IPS DF 6.9 (cell line): Measurements from ENCODE around the gene NPTXR.
"Not testable (repeated sequence)": the region's sequence is repeated elsewhere in the genome, so short reads cannot be mapped to it uniquely, and the experiment has no call there.

Source experiments
- DNase-seq: peaks from one replicate; pipeline ENCODE4 v3.0.0-alpha.2; 2013; ENCODE audit warnings: low read depth, low spot score
- H3K27ac ChIP-seq: one replicate; pipeline ENCODE4 v1.5.1; 2013; ENCODE audit warnings: low read length, control low read depth
- H3K27me3 ChIP-seq: 2 replicates; pipeline ENCODE4 v1.6.1; 2013; ENCODE audit warnings: mild to moderate bottlenecking, low read length; ENCODE audit not compliant: control insufficient read depth, insufficient read depth
- H3K36me3 ChIP-seq: 2 replicates; pipeline ENCODE4 v1.6.1; 2013; ENCODE audit warnings: low read length; ENCODE audit not compliant: control insufficient read depth, insufficient read depth
- H3K4me1 ChIP-seq: 2 replicates; pipeline ENCODE4 v1.6.1; 2013; ENCODE audit warnings: low read length; ENCODE audit not compliant: control insufficient read depth, insufficient read depth
- H3K4me3 ChIP-seq: 2 replicates; pipeline ENCODE4 v1.5.1; 2013; ENCODE audit warnings: mild to moderate bottlenecking, low read length
- H3K9me3 ChIP-seq: 2 replicates; pipeline ENCODE4 v1.6.1; 2013; ENCODE audit warnings: low read length, inconsistent platforms; ENCODE audit not compliant: control insufficient read depth, insufficient read depth
- WGBS: extraction: QIAGEN DNeasy Blood & Tissue Kit; methylation state at CpG from one replicate; pipeline ENCODE4 v1.1.7; 2013; ENCODE audit warnings: mixed read lengths, missing lambda C conversion rate; ENCODE audit not compliant: insufficient read length, insufficient coverage; 5-methylcytosine and 5-hydroxymethylcytosine counted together

NPTXR gene

DNA sequence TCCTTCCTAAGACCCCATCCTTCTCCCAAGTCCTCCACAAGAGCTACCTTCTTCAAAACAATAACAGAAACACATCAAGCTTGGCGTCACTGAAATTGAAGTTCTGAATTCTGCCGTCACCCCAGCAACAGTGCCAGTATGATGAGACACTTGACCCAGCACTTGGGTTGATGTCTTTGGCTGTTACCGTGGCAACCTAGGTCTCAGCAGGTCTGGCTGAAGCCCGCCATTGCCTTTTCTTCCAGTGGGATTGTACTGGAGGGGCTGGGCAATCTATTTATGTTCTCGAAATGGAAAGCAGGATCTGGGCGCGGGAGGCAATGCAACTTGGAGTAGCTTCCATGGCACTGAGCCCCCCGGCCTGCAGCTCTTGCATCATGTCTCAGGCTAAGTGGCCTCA, 23.8 kb downstream of the NPTXR start:
- H3K4me1 ChIP-seq = no peaks in the 10 kb centered on the region
- no peaks in the 10 kb centered on the region for H3K27me3 ChIP-seq
- no peaks in the 10 kb centered on the region for H3K9me3 ChIP-seq
- no CpG with 5 or more reads among the region's 8 CpGs for WGBS
- no peak for DNase-seq
- H3K27ac ChIP-seq = no peak overlapping the region
- H3K4me3 ChIP-seq = no peak overlapping the region
- H3K36me3 ChIP-seq = no peaks in the 10 kb centered on the region

- H3K4me1 ChIP-seq = no peaks in the 10 kb centered on the region
- no CpG with 5 or more reads among the region's 10 CpGs for WGBS
- no peaks in the 10 kb centered on the region for H3K27me3 ChIP-seq
- H3K36me3 ChIP-seq = no peaks in the 10 kb centered on the region
- no peaks in the 10 kb centered on the region for H3K9me3 ChIP-seq
- DNase-seq = no peak
- no peak overlapping the region for H3K4me3 ChIP-seq
- H3K27ac ChIP-seq = no peak overlapping the region
These were observed 24.4 kb downstream of the NPTXR start for GRCh38 chr22:38819387-38819940.

GRCh38 chr22:38817196-38817595, 26.6 kb downstream of the NPTXR start:
- no CpG with 5 or more reads among the region's 6 CpGs for WGBS
- no peak overlapping the region for H3K4me3 ChIP-seq
- H3K9me3 ChIP-seq = no peaks in the 10 kb centered on the region
- H3K36me3 ChIP-seq = no peaks in the 10 kb centered on the region
- no peaks in the 10 kb centered on the region for H3K27me3 ChIP-seq
- no peak overlapping the region for H3K27ac ChIP-seq
- no peaks in the 10 kb centered on the region for H3K4me1 ChIP-seq
- DNase-seq = no peak

GRCh38 chr22:38815842-38816241, 28.0 kb downstream of the NPTXR start:
- Histone ChIP-seq H3K9me3 (no peaks in the 10 kb centered on the region), H3K36me3 (no peaks in the 10 kb centered on the region), H3K4me3 (no peak overlapping the region), H3K27me3 (no peaks in the 10 kb centered on the region), H3K27ac (no peak overlapping the region), H3K4me1 (no peaks in the 10 kb centered on the region; the same call in 1 of the 2 replicates)
- no CpG with 5 or more reads among the region's 1 CpG for WGBS
- DNase-seq = no peak

DNA sequence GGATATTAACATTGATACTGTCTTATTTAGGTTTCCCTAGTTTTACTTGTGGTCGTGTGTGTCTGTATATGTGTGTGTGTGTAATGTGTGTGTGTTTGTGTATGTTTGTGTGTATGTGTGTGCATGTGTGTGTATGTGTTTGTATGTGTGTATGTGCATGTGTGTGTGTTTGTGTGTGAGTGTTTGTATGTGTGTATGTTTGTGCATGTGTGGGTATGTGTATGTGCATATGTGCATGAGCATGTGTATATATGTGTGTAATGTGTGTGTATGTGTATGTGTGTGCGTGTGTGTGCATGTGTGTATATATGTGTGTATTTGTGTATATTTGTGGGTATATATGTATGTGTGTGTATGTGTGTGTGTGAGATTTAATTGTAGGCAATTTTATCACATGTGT, 32.6 kb downstream of the NPTXR start:
- 94% methylated on average over 1 of the region's 2 CpGs for WGBS

GRCh38 chr22:38805041-38805593, 38.7 kb downstream of the NPTXR start:
- WGBS = no CpG with 5 or more reads among the region's 8 CpGs

More for the DNA sequence above, 32.6 kb downstream of the NPTXR start:
- no peak for DNase-seq
- Histone ChIP-seq H3K27me3 (no peaks in the 10 kb centered on the region), H3K9me3 (no peaks in the 10 kb centered on the region), H3K4me3 (no peak overlapping the region), H3K4me1 (no peaks in the 10 kb centered on the region; the same call in 1 of the 2 replicates), H3K36me3 (no peaks in the 10 kb centered on the region), H3K27ac (no peak overlapping the region)

DNA sequence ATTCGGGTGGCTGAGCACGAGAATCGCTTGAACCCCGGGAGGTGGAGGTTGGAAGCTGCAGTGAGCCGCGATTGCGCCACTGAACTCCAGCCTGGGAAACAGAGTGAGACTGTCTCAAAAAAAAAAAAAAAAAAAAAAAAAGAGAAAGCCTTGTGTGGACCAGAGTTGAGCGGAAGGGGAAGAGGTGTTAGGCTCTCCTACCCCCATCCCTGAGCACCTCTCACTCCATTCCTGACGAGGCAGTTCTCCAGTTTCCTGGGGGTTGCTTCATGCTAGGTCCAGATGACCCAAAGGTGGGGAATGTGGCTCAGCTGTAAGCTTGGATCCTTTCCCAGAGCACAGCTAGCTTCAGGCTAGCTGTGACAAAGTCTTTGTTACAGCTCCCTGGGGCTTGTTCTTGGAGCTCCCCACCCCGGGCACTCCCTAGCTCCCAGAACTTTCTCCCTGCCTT, 41.1 kb downstream of the NPTXR start:
- Histone ChIP-seq H3K36me3 (no peaks in the 10 kb centered on the region), H3K27ac (no peak overlapping the region), H3K4me3 (peak overlapping the region; percentile 52; the same call in 1 of the 2 replicates), H3K4me1 (no peaks in the 10 kb centered on the region; the same call in 1 of the 2 replicates), H3K9me3 (no peaks in the 10 kb centered on the region), H3K27me3 (no peaks in the 10 kb centered on the region; the same call in 1 of the 2 replicates)
- no peak for DNase-seq
- WGBS = no CpG with 5 or more reads among the region's 10 CpGs

More at GRCh38 chr22:38805041-38805593, 38.7 kb downstream of the NPTXR start:
- H3K4me1 ChIP-seq, DNase-seq, H3K36me3 ChIP-seq, H3K27ac ChIP-seq, H3K9me3 ChIP-seq, H3K27me3 ChIP-seq, H3K4me3 ChIP-seq: not testable (repeated sequence)

DNA sequence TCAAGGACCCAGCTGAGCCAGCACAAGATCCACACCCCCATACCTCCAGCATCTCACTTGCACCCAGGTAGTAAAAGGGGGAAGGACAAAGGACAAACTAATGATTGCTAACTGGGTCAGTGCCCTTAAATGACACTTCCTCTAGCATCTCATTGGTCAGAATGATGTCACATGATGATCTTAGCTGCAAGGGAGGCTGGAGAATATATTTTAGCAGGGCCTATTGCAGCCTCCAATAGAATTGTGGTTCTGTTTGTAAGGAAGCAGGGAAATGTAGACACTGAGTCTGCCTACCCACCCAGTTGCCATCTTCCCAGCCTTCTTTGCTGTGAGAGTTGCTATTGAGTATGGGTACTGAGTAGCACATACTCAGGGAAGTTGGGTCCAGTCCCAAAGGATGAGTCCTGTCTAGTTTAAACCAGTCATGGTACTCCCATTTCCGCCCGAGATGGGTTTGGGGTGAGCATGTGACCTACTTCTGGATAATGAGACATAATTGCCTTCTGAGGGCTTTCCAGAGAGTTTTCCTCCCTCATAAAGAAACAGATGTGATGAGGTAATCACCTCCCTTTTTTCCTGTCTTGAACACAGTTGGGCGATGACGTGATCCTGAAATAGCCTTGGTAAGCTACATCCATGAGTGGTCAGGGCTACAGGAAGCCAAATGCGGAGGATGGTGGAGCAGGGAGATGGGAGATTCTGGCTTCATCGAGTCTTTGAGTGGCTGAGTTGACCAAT, 44.4 kb downstream of the NPTXR start:
- Histone ChIP-seq H3K27me3 (no peaks in the 10 kb centered on the region; the same call in 1 of the 2 replicates), H3K4me1 (no peaks in the 10 kb centered on the region; the same call in 1 of the 2 replicates), H3K9me3 (no peaks in the 10 kb centered on the region), H3K36me3 (no peaks in the 10 kb centered on the region), H3K4me3 (no peak overlapping the region), H3K27ac (no peak overlapping the region)
- DNase-seq = no peak
- WGBS = no CpG with 5 or more reads among the region's 6 CpGs

DNA sequence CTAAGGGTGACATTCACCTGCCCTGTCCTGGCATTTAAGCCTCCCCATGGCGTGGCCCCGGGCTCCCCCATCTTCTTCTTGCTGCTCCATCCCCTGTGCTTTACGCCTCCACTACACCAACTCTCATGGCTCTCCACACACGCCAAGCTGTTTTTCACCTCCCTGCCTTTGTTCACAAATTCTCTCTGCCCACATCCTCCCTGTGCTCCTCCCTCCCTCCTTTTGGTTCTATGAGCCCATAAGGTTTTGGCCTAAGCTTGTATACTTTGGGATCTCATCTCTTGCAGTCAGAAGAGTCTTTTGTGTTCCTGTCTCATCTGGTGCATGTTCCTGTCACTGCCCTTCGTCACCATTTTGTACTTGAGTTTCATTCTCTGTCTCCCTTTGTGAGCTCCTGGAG, 45.3 kb downstream of the NPTXR start:
- no peak overlapping the region for H3K27ac ChIP-seq
- H3K9me3 ChIP-seq = no peaks in the 10 kb centered on the region
- H3K36me3 ChIP-seq = no peaks in the 10 kb centered on the region
- H3K4me3 ChIP-seq = no peak overlapping the region
- H3K27me3 ChIP-seq = no peaks in the 10 kb centered on the region; the same call in 1 of the 2 replicates
- no peak for DNase-seq
- H3K4me1 ChIP-seq = no peaks in the 10 kb centered on the region; the same call in 1 of the 2 replicates
- WGBS = no CpG with 5 or more reads among the region's 5 CpGs

DNA sequence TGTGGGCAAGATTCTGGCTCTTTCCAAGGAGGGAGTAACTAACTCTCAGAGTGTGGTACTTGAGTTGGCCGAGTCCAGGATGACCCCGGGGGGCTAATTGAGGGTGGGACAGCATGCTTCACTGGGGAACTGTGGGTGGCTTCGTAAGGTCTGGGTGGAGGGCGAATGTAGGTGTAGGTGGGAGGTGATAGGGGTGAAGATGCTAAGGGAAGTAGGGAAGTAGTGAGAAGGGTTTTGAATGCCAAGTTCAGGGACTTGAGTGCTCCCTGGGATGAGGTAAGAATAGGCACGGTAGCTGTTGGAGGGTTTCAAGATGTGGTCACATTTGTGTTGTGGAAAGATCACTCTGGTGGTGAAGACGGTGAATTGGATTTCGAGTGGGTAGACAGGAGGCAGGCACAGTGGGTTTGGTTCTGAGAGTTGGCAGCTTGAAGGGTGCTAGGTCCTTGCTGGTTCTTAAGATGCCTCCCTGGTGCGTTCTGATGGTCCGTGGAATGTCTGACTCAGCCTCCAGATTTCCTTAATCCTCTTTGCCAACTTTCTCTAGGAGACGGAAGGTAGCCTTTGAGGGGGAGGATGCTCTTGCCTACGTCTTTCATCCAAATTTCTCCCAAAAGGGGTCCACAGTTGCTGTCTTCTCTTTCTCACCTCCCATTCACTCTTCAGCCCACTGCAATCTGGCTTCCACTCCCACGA, 47.4 kb downstream of the NPTXR start:
- Histone ChIP-seq H3K27me3 (no peaks in the 10 kb centered on the region; the same call in 1 of the 2 replicates), H3K4me3 (no peak overlapping the region), H3K27ac (no peak overlapping the region), H3K36me3 (no peaks in the 10 kb centered on the region), H3K4me1 (no peaks in the 10 kb centered on the region), H3K9me3 (no peaks in the 10 kb centered on the region)
- WGBS = 100% methylated on average over 2 of the region's 12 CpGs
- DNase-seq = no peak
